Tibial nerve (tissue), 4 donors: ENCODE results near the gene PPP4R3B.

ENCODE experiments used
- CTCF ChIP-seq, 5 experiments: fragments of 200-600 bp in 3 of 5; fragments of 450-650 bp in 2 of 5; sonication (generic) in 3 of 5; IDR thresholded peaks; one replicate each; pipeline ENCODE4 v1.5.1; 2016 to 2019; ENCODE audit warnings: antibody characterized with exemption in 5 of 5, mild to moderate bottlenecking in 3 of 5, moderate library complexity in 2 of 5
- EP300 ChIP-seq, 2 donors: sonication (generic); formaldehyde crosslinking; IDR thresholded peaks; one replicate each; pipeline ENCODE4 v1.6.1; 2017; ENCODE audit warnings: antibody characterized with exemption in 2 of 2, mild to moderate bottlenecking in 1 of 2
- POLR2A ChIP-seq, 2 donors: fragments of 450-650 bp; IDR thresholded peaks; one replicate each; pipeline ENCODE4 v1.6.1; 2017; ENCODE audit warnings: antibody characterized with exemption in 2 of 2, mild to moderate bottlenecking in 2 of 2, moderate library complexity in 2 of 2

GRCh38 chr2:55585451-55586080 is 31.9 kb downstream of the PPP4R3B start:
- TF ChIP-seq POLR2A (IDR thresholded peaks at IDR 0.05): no peak
- TF ChIP-seq CTCF (IDR thresholded peaks at IDR 0.05): no peak
- TF ChIP-seq EP300 (IDR thresholded peaks at IDR 0.05): no peak
